ENCODE measurements around the gene C11orf52. TPM values are rescaled to one million over a fixed set of nuclear protein-coding genes. Genes with fewer than 3 reads are reported as not detected.

The C11orf52 gene
- total and polyA plus RNA-seq, 8 donors: 9.3 to 23.3 (median 12.6) TPM

GRCh38 chr11:111916768-111917167 lies 1.9 kb upstream of the C11orf52 start:
- peaks cover 15 to 19% (median 16%) of the 10 kb centered on the region in 3 donors for H3K4me1 ChIP-seq
- peak overlapping the region in 1 of 4 donors; percentile 2 for H3K27ac ChIP-seq
- 96% methylated on average over 1 of the region's 1 CpG for WGBS, 2 donors
- ATAC-seq (no peak), DNase-seq (no peak), FAIRE-seq (no peak)
- H3K4me3 ChIP-seq: no peak overlapping the region
- no peaks in the 10 kb centered on the region for H3K9me3 ChIP-seq
- no peaks in the 10 kb centered on the region for H3K27me3 ChIP-seq
- intact Hi-C loops (cut with DNase I): loop anchor here in 1 of 3 donors (5.0 kb wide), 1 partner anchor 39 kb away; the partner anchor contains the start of genes CFAP68 and FDXACB1
- H3K36me3 ChIP-seq: no peaks in the 10 kb centered on the region
- TF ChIP-seq, protein P1, sequence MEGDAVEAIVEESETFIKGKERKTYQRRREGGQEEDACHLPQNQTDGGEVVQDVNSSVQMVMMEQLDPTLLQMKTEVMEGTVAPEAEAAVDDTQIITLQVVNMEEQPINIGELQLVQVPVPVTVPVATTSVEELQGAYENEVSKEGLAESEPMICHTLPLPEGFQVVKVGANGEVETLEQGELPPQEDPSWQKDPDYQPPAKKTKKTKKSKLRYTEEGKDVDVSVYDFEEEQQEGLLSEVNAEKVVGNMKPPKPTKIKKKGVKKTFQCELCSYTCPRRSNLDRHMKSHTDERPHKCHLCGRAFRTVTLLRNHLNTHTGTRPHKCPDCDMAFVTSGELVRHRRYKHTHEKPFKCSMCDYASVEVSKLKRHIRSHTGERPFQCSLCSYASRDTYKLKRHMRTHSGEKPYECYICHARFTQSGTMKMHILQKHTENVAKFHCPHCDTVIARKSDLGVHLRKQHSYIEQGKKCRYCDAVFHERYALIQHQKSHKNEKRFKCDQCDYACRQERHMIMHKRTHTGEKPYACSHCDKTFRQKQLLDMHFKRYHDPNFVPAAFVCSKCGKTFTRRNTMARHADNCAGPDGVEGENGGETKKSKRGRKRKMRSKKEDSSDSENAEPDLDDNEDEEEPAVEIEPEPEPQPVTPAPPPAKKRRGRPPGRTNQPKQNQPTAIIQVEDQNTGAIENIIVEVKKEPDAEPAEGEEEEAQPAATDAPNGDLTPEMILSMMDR (IDR thresholded peaks at IDR 0.05): no peak

- no peak overlapping the region for H3K4me3 ChIP-seq
- intact Hi-C loops (cut with DNase I): loop anchor here in 1 of 3 donors (5.0 kb wide), 1 partner anchor 40 kb away; the partner anchor contains the start of genes CFAP68 and FDXACB1
- no peaks in the 10 kb centered on the region for H3K9me3 ChIP-seq
- peak overlapping the region in 3 of 4 donors; percentile 2 to 94 (median 93) for H3K27ac ChIP-seq
- H3K4me1 ChIP-seq: peaks cover 13 to 21% (median 17%) of the 10 kb centered on the region in 3 donors
- DNase-seq: no peak
- H3K36me3 ChIP-seq: no peaks in the 10 kb centered on the region
- 92 to 96% methylated on average over 2 of the region's 2 CpGs for WGBS, 2 donors
- FAIRE-seq: no peak
- TF ChIP-seq, protein P1 (IDR thresholded peaks at IDR 0.05): no peak
- no peak for ATAC-seq
- H3K27me3 ChIP-seq: no peaks in the 10 kb centered on the region
Measured at GRCh38 chr11:111917312-111917711, 1.4 kb upstream of the C11orf52 start.

GRCh38 chr11:111917788-111918187 lies 925 bp upstream of the C11orf52 start:
- H3K4me1 ChIP-seq: peaks cover 14 to 24% (median 19%) of the 10 kb centered on the region in 3 donors
- WGBS, 2 donors: 81 to 82% methylated on average over 3 of the region's 3 CpGs
- no peaks in the 10 kb centered on the region for H3K36me3 ChIP-seq
- TF ChIP-seq, protein P1 (IDR thresholded peaks at IDR 0.05): no peak
- no peak for DNase-seq
- H3K27ac ChIP-seq: peak overlapping the region; percentile 71 to 94 (median 88)
- no peak overlapping the region for H3K4me3 ChIP-seq
- no peak for ATAC-seq
- no peaks in the 10 kb centered on the region for H3K27me3 ChIP-seq
- intact Hi-C loops (cut with DNase I): loop anchor here in 1 of 3 donors (5.0 kb wide), 1 partner anchor 40 kb away; the partner anchor contains the start of genes CFAP68 and FDXACB1
- no peak for FAIRE-seq
- no peaks in the 10 kb centered on the region for H3K9me3 ChIP-seq

DNA sequence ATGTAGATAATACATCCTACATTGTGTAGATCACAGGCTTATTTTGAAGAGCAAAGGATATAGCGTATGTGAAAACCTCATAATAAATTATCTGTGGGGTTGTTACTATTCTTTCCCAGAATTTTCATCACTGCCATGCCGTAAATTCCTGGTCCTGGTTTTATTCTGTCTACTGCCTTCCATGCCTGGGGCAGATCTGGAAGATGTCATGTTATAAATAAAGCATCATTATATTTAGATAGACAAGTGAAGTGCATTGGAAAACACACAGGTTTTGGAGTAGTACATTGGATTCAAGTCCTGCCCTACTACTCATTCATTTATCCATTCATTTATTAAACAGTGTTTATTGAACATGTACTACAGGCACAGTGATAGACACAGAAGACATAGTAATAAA lies 2.2 kb downstream of the C11orf52 start:
- Histone ChIP-seq H3K27ac (no peak overlapping the region), H3K27me3 (no peaks in the 10 kb centered on the region), H3K36me3 (no peaks in the 10 kb centered on the region), H3K4me1 (peaks cover 28 to 43% (median 40%) of the 10 kb centered on the region in 3 donors), H3K4me3 (no peak overlapping the region), H3K9me3 (no peaks in the 10 kb centered on the region)
- WGBS, 2 donors: 76 to 96% methylated on average over 2 of the region's 2 CpGs
- TF ChIP-seq, protein P1 (IDR thresholded peaks at IDR 0.05): no peak
- no peak for ATAC-seq
- no peak for DNase-seq
- FAIRE-seq: no peak
- intact Hi-C loops (cut with DNase I): loop anchor here in 1 of 3 donors (5.0 kb wide), 1 partner anchor 39 kb away; no protein-coding TSS in a partner anchor

DNA sequence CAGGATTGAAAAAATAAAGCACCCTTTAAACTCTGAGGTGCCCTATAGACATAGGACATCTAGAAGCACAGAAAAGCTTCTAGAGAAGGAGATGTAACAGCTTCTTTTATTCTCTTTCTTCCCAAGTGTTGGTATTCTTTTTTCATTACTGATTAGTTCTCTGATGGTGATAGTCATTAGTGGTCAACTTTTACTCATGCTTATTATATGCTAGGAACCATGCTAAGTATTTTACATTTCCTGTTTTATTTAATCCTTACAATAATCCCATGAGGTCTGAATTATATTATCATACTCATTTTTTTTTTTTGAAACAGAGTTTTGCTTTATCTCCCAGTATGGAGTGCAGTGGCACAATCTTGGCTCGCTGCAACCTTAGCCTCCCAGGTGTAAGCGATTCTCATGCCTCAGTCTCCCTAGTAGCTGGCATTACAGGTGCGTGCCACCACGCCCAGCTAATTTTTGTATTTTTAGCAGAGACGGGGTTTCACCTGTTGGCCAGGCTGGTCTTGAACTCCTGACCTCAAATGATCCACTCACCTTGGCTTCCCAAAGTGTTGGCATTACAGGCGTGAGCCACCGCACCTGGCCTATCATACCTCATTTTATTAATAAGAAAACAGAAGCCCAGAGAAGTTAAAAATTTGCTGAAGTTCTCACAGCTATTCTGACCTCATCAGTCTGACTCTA lies 3.0 kb downstream of the C11orf52 start:
- H3K4me1 ChIP-seq: peaks cover 33 to 48% (median 47%) of the 10 kb centered on the region in 3 donors
- TF ChIP-seq, protein P1 (IDR thresholded peaks at IDR 0.05): no peak
- H3K4me3 ChIP-seq: no peak overlapping the region
- FAIRE-seq (no peak), DNase-seq (no peak), ATAC-seq (no peak)
- H3K27ac ChIP-seq: peak overlapping the region in 1 of 4 donors; percentile 66
- no peaks in the 10 kb centered on the region for H3K27me3 ChIP-seq
- 66 to 75% methylated on average over 7 of the region's 7 CpGs for WGBS, 2 donors
- H3K9me3 ChIP-seq: no peaks in the 10 kb centered on the region
- no peaks in the 10 kb centered on the region for H3K36me3 ChIP-seq
- intact Hi-C loops (cut with DNase I): loop anchor here in 1 of 3 donors (5.0 kb wide), 1 partner anchor 39 kb away; no protein-coding TSS in a partner anchor

Data from pancreas (tissue), 10 donors.